SK-N-SH (cell line): Measurements from ENCODE around the gene CENPF. TPM values are rescaled to one million over a fixed set of nuclear protein-coding genes. Genes with fewer than 3 reads are reported as not detected.

Experiments
- CTCF ChIA-PET: fragments of 300-600, 350-600 bp; formaldehyde crosslinking; extraction: SDS; loops from one replicate; lab custom pipeline; 2021; lab: Yijun Ruan, JAX
- POLR2A ChIA-PET: fragments of 350-600 bp; sonication (Branson Sonifier 250); formaldehyde crosslinking; extraction: SDS; loops from one replicate; lab custom pipeline; 2020; ENCODE audit warnings: antibody characterized with exemption, inconsistent platforms; lab: Yijun Ruan, JAX
- DNase-seq: peaks from one replicate; pipeline ENCODE4 v3.0.0; 2012
- H2AFZ ChIP-seq: fragments of 200-600 bp; sonication (generic); 2 replicates; pipeline ENCODE4 v1.8.1; 2016; ENCODE audit warnings: antibody characterized with exemption, mild to moderate bottlenecking, low read depth
- H3F3A ChIP-seq: fragments of 200-600 bp; sonication (generic); replicated peaks from 2 replicates; pipeline ENCODE3; 2016; ENCODE audit warnings: antibody characterized with exemption, mild to moderate bottlenecking; ENCODE audit not compliant: insufficient read depth
- H3K27ac ChIP-seq, 2 experiments: fragments of 200-500 bp in 1 of 2; fragments of 200-600 bp in 1 of 2; sonication (Bioruptor generic) in 1 of 2; sonication (generic), shearing (Covaris generic) in 1 of 2; 2 replicates each; pipeline versions ENCODE4 v1.5.1 to v1.6.1; 2014 to 2016; ENCODE audit warnings: low read depth in 2 of 2, inconsistent platforms in 1 of 2, low read length in 1 of 2, mild to moderate bottlenecking in 1 of 2, mixed read lengths in 1 of 2
- H3K27me3 ChIP-seq: fragments of 200-600 bp; sonication (generic), shearing (Covaris generic); 2 replicates; pipeline ENCODE4 v1.6.1; 2016; ENCODE audit warnings: mixed run types; ENCODE audit not compliant: insufficient read depth
- H3K36me3 ChIP-seq, 2 experiments: fragments of 200-500 bp in 1 of 2; fragments of 200-600 bp in 1 of 2; sonication (Bioruptor generic) in 1 of 2; sonication (generic) in 1 of 2; replicated peaks in 1 of 2; 2 replicates each; pipeline versions ENCODE3 to v1.5.1; 2014 to 2016; ENCODE audit warnings: low read length in 1 of 2, mild to moderate bottlenecking in 1 of 2; ENCODE audit not compliant: insufficient read depth in 2 of 2, control insufficient read depth in 1 of 2
- H3K4me1 ChIP-seq, 2 experiments: fragments of 200-500 bp in 1 of 2; fragments of 200-600 bp in 1 of 2; sonication (Bioruptor generic) in 1 of 2; sonication (generic), shearing (Covaris generic) in 1 of 2; 2 replicates each; pipeline versions ENCODE4 v1.5.1 to v1.6.1; 2014 to 2016; ENCODE audit warnings: low read depth in 1 of 2, low read length in 1 of 2, mixed run types in 1 of 2; ENCODE audit not compliant: insufficient read depth in 2 of 2, control insufficient read depth in 1 of 2
- H3K4me2 ChIP-seq: fragments of 200-600 bp; sonication (generic), shearing (Covaris generic); 2 replicates; pipeline ENCODE4 v1.6.1; 2017; ENCODE audit warnings: mixed run types
- H3K4me3 ChIP-seq, 2 experiments: fragments of 200-500 bp in 1 of 2; fragments of 200-600 bp in 1 of 2; sonication (Bioruptor generic) in 1 of 2; sonication (generic), shearing (Covaris generic) in 1 of 2; 2 replicates each; pipeline versions ENCODE4 v1.5.1 to v1.8.1; 2014 to 2016; ENCODE audit warnings: low read depth in 2 of 2, inconsistent platforms in 1 of 2, low read length in 1 of 2, mild to moderate bottlenecking in 1 of 2, mixed read lengths in 1 of 2, moderate library complexity in 1 of 2
- H3K79me2 ChIP-seq: fragments of 200-600 bp; sonication (generic); 2 replicates; pipeline ENCODE4 v1.8.1; 2017; ENCODE audit warnings: mild to moderate bottlenecking; ENCODE audit not compliant: insufficient read depth
- H3K9ac ChIP-seq: fragments of 200-600 bp; sonication (generic); 2 replicates; pipeline ENCODE4 v1.6.1; 2017; ENCODE audit warnings: mixed run types
- H3K9me2 ChIP-seq: fragments of 200-600 bp; sonication (generic); 2 replicates; pipeline ENCODE4 v1.6.1; 2017; ENCODE audit warnings: mixed run types
- H3K9me3 ChIP-seq: fragments of 200-600 bp; sonication (generic); 2 replicates; pipeline ENCODE4 v1.6.1; 2017; ENCODE audit warnings: mixed run types, mild to moderate bottlenecking, moderate library complexity
- H4K20me1 ChIP-seq: fragments of 200-600 bp; sonication (generic); 2 replicates; pipeline ENCODE4 v1.6.1; 2017; ENCODE audit warnings: mild to moderate bottlenecking, mixed run types; ENCODE audit not compliant: insufficient read depth
- ELF1 ChIP-seq: IDR thresholded peaks from 2 replicates; pipeline ENCODE4 v1.4.0; 2012
- EP300 ChIP-seq, 2 experiments: IDR thresholded peaks; 2 replicates each; pipeline versions ENCODE4 v1.4.0 to v1.6.1; 2012; ENCODE audit warnings: borderline replicate concordance in 1 of 2, low read depth in 1 of 2, low read length in 1 of 2
- GABPA ChIP-seq: IDR thresholded peaks from 2 replicates; pipeline ENCODE4 v1.4.0; 2012; ENCODE audit warnings: low read depth, mild to moderate bottlenecking
- JUND ChIP-seq: IDR thresholded peaks from 2 replicates; pipeline ENCODE4 v1.4.0; 2012
- MEF2A ChIP-seq: IDR thresholded peaks from 2 replicates; pipeline ENCODE4 v1.4.0; 2012; ENCODE audit warnings: low read depth, borderline replicate concordance
- MXI1 ChIP-seq: IDR thresholded peaks from 2 replicates; pipeline ENCODE4 v1.6.1; 2012; ENCODE audit warnings: mild to moderate bottlenecking, low read depth, low read length, improper control_type of control experiment
- NFIC ChIP-seq: IDR thresholded peaks from 2 replicates; pipeline ENCODE4 v1.4.0; 2012; ENCODE audit warnings: borderline replicate concordance
- NRF1 ChIP-seq: IDR thresholded peaks from 2 replicates; pipeline ENCODE4 v1.6.1; 2012; ENCODE audit warnings: low read depth, mild to moderate bottlenecking, low read length
- POLR2AphosphoS5 ChIP-seq: IDR thresholded peaks from 2 replicates; pipeline ENCODE4 v1.6.1; 2012; ENCODE audit warnings: low read depth, low read length
- REST ChIP-seq: IDR thresholded peaks from 2 replicates; pipeline ENCODE4 v1.6.1; 2012; ENCODE audit warnings: mild to moderate bottlenecking, low read depth, low read length, moderate library complexity
- WGBS: methylation state at CpG from one replicate; pipeline ENCODE4 v1.1.6; 2017; ENCODE audit warnings: low lambda C conversion rate; 5-methylcytosine and 5-hydroxymethylcytosine counted together
- polyA plus RNA-seq, 3 experiments: library from polyadenylated mRNA; depleted of rRNA; stranded (reverse); fragments of >200 nt; gene quantifications; 2 replicates each; pipeline ENCODE4 v1.2.3, GENCODE V29; 2012

CENPF gene
- polyA plus RNA-seq, 1 of the 3 experiments (the other 2 are of a cell fraction), result 14.5 TPM

- TF ChIP-seq REST (no peak), ELF1 (no peak)
These were observed 91.8 kb downstream of the CENPF start (continued) for GRCh38 chr1:214694769-214695168.

- no peaks in the 10 kb centered on the region for H3K36me3 ChIP-seq
- H3K9ac ChIP-seq, result no peak overlapping the region
- no peak for DNase-seq
- WGBS, result 50% methylated on average over 1 of the region's 1 CpG
- H3K79me2 ChIP-seq, result no peaks in the 10 kb centered on the region
- H3K9me3 ChIP-seq, result no peaks in the 10 kb centered on the region
- H3K27me3 ChIP-seq, result no peaks in the 10 kb centered on the region
- H2AFZ ChIP-seq, result no peak overlapping the region
- no peak overlapping the region for H3K27ac ChIP-seq
- H3F3A ChIP-seq, result no peaks in the 10 kb centered on the region
- POLR2A ChIA-PET, result no interaction called here
- H3K9me2 ChIP-seq, result no peaks in the 10 kb centered on the region
- H4K20me1 ChIP-seq, result no peaks in the 10 kb centered on the region
- CTCF ChIA-PET, result no interaction called here
- H3K4me3 ChIP-seq, result no peak overlapping the region
- H3K4me1 ChIP-seq, result no peaks in the 10 kb centered on the region
- TF ChIP-seq NRF1, result no peak
- H3K4me2 ChIP-seq, result no peak overlapping the region
These were observed 95.6 kb downstream of the CENPF start for GRCh38 chr1:214698559-214698958.

GRCh38 chr1:214700437-214700836 is 97.4 kb downstream of the CENPF start:
- H3K27ac ChIP-seq, result no peak overlapping the region
- H3K9me3 ChIP-seq, result peaks cover 10% of the 10 kb centered on the region; the same call in 1 of the 2 replicates
- no peak for TF ChIP-seq EP300 (IDR thresholded peaks at IDR 0.05; ENCODE audit: borderline replicate concordance in 1 of 2, low read depth in 1 of 2, low read length in 1 of 2)
- no peak for TF ChIP-seq POLR2AphosphoS5
- TF ChIP-seq, all 33 proteins: peak for 0
- H3K4me2 ChIP-seq, result peak overlapping the region; percentile 8; the same call in 1 of the 2 replicates
- no peaks in the 10 kb centered on the region for H3F3A ChIP-seq
- H2AFZ ChIP-seq, result peak overlapping the region; percentile 64; the same call in 1 of the 2 replicates
- H3K36me3 ChIP-seq, result no peaks in the 10 kb centered on the region
- no peak overlapping the region for H3K9ac ChIP-seq
- ChIA-PET CTCF (no interaction called here), POLR2A (no interaction called here)
- no peak for DNase-seq
- no peak overlapping the region for H3K4me3 ChIP-seq
- H3K9me2 ChIP-seq, result no peaks in the 10 kb centered on the region
- no peaks in the 10 kb centered on the region for H4K20me1 ChIP-seq
- no peaks in the 10 kb centered on the region for H3K79me2 ChIP-seq
- 22% methylated on average over 4 of the region's 4 CpGs for WGBS
- H3K4me1 ChIP-seq, result no peaks in the 10 kb centered on the region
- H3K27me3 ChIP-seq, result no peaks in the 10 kb centered on the region

- Histone ChIP-seq H3K4me2 (no peak overlapping the region), H3K36me3 (no peaks in the 10 kb centered on the region), H3K27ac (no peak overlapping the region), H2AFZ (no peak overlapping the region), H3K4me1 (no peaks in the 10 kb centered on the region), H4K20me1 (no peaks in the 10 kb centered on the region), H3K4me3 (no peak overlapping the region), H3K9me2 (no peaks in the 10 kb centered on the region)
- WGBS, result 96% methylated on average over 1 of the region's 1 CpG
- POLR2A ChIA-PET, result no interaction called here
- TF ChIP-seq NFIC, result no peak
- TF ChIP-seq MEF2A, result no peak
- no peak for TF ChIP-seq MXI1
- no peak for TF ChIP-seq GABPA
- TF ChIP-seq JUND, result no peak
- TF ChIP-seq, all 33 proteins: peak for 0
- Histone ChIP-seq H3K9me3 (peaks cover 10% of the 10 kb centered on the region; the same call in 1 of the 2 replicates), H3K9ac (no peak overlapping the region), H3K27me3 (no peaks in the 10 kb centered on the region), H3K79me2 (no peaks in the 10 kb centered on the region), H3F3A (no peaks in the 10 kb centered on the region)
- DNase-seq, result no peak
- CTCF ChIA-PET, result no interaction called here
These were observed 99.6 kb downstream of the CENPF start for GRCh38 chr1:214702556-214702955.
